HUES6 (cell line): Measurements from ENCODE around the gene MCUB.

Experiments
- H3K27ac ChIP-seq: 2 replicates; pipeline ENCODE4 v1.7.0; 2013; ENCODE audit warnings: low read depth, mild to moderate bottlenecking, low read length, inconsistent platforms
- H3K27me3 ChIP-seq: 2 replicates; pipeline ENCODE4 v1.6.1; 2013; ENCODE audit warnings: low read length; ENCODE audit not compliant: control insufficient read depth, insufficient read depth
- H3K36me3 ChIP-seq: 2 replicates; pipeline ENCODE4 v1.6.1; 2013; ENCODE audit warnings: low read length; ENCODE audit not compliant: control insufficient read depth, insufficient read depth
- H3K4me1 ChIP-seq: 2 replicates; pipeline ENCODE4 v1.6.1; 2013; ENCODE audit warnings: low read length; ENCODE audit not compliant: control insufficient read depth, insufficient read depth
- H3K4me3 ChIP-seq: 2 replicates; pipeline ENCODE4 v1.5.1; 2013; ENCODE audit warnings: low read depth, low read length
- H3K9ac ChIP-seq: one replicate; pipeline ENCODE4 v1.6.1; 2013; ENCODE audit warnings: mild to moderate bottlenecking, low read length
- H3K9me3 ChIP-seq: 2 replicates; pipeline ENCODE4 v1.6.1; 2013; ENCODE audit warnings: low read depth, low read length; ENCODE audit not compliant: control insufficient read depth, insufficient read depth

Gene MCUB

GRCh38 chr4:109624536-109624935 lies 64.5 kb downstream of the MCUB start:
- Histone ChIP-seq H3K4me3 (no peak overlapping the region), H3K9me3 (no peaks in the 10 kb centered on the region), H3K9ac (no peak overlapping the region), H3K36me3 (no peaks in the 10 kb centered on the region), H3K4me1 (peaks cover 3% of the 10 kb centered on the region; the same call in 1 of the 2 replicates), H3K27me3 (no peaks in the 10 kb centered on the region), H3K27ac (no peak overlapping the region)

- no peak overlapping the region for H3K4me3 ChIP-seq
- no peaks in the 10 kb centered on the region for H3K27me3 ChIP-seq
- no peaks in the 10 kb centered on the region for H3K36me3 ChIP-seq
- no peaks in the 10 kb centered on the region for H3K9me3 ChIP-seq
- H3K4me1 ChIP-seq, result peaks cover 12% of the 10 kb centered on the region
- no peak overlapping the region for H3K27ac ChIP-seq
- H3K9ac ChIP-seq, result no peak overlapping the region
These were observed 67.3 kb downstream of the MCUB start for GRCh38 chr4:109627361-109627760.

DNA sequence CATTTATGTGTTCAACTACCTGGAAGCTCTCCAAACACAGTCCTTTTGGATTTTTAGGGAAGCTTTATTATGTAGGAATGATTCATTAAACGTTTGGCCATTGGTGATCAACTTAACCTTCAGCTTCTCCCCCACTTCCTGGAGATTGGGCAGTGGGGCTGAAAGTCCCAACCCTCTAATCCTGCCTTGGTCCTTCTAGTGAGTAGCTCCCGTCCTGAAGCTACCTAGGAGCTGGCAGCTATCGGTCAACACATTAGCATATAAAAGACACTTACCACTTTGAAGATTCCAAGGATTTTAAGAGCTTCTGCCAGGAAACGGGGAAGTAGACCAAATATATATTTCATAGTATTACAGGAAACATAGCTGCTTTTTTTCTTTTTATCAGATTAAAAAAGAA lies 69.7 kb downstream of the MCUB start:
- Histone ChIP-seq H3K9me3 (no peaks in the 10 kb centered on the region), H3K4me3 (no peak overlapping the region), H3K9ac (no peak overlapping the region), H3K36me3 (no peaks in the 10 kb centered on the region), H3K27me3 (no peaks in the 10 kb centered on the region), H3K4me1 (peaks cover 12% of the 10 kb centered on the region), H3K27ac (no peak overlapping the region)

DNA sequence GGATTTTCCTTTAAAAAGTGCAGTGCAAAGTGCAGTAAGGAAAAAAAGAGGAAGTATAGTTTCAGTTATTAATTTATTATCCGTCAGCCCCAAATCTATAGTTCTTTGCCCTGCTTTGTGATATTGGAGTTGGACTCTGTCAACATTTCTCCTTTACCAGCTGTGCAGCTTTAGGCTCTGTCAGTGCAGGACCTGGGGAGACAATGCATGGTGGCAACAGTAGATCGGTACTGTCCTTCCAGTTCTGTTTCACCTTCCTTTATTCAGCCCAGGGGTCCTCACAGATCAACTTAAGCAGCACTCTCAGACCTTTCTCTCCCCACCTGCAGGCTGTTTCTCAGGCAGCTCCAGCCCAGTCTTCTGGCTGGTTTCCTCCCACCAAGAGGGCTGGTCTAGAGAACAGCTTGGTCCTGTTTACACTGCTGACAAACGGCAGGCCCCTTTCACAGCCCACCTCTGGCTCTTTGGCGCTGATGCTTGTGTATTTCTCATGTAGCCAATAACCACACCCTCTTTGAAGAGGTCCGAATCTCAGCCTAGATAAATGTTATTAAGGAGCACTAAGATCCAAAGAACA lies 71.6 kb downstream of the MCUB start:
- Histone ChIP-seq H3K4me3 (no peak overlapping the region), H3K9ac (no peak overlapping the region), H3K27me3 (no peaks in the 10 kb centered on the region), H3K27ac (no peak overlapping the region), H3K36me3 (no peaks in the 10 kb centered on the region), H3K4me1 (peaks cover 12% of the 10 kb centered on the region), H3K9me3 (no peaks in the 10 kb centered on the region; the same call in 1 of the 2 replicates)

DNA sequence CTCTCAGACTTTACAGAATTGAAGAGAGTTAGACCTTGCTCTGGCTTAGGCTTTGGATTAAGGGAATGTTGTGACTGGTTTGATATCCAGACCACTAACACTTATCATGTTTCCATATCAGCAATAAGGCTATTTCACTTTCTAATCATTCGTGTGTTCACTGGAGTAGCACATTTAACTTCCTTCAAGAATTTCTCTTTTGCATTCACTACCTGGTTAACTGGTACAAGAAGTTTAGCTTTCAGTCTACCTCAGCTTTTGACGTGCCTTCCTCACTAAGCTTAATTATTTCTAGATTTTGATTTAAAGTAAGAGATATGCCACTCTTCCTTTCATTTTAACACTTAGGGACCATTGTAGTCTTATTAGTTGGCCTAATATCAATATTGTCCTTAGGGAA lies 80.6 kb downstream of the MCUB start:
- Histone ChIP-seq H3K9ac (no peak overlapping the region), H3K27ac (no peak overlapping the region), H3K4me3 (no peak overlapping the region), H3K27me3 (no peaks in the 10 kb centered on the region), H3K4me1 (peaks cover 5% of the 10 kb centered on the region; the same call in 1 of the 2 replicates), H3K9me3 (peaks cover 20% of the 10 kb centered on the region), H3K36me3 (no peaks in the 10 kb centered on the region)

GRCh38 chr4:109645874-109646710 lies 86.0 kb downstream of the MCUB start:
- Histone ChIP-seq H3K9me3 (peaks cover 7% of the 10 kb centered on the region), H3K36me3 (no peaks in the 10 kb centered on the region), H3K27ac (no peak overlapping the region), H3K9ac (no peak overlapping the region), H3K4me1 (peaks cover 5% of the 10 kb centered on the region; the same call in 1 of the 2 replicates), H3K4me3 (no peak overlapping the region), H3K27me3 (no peaks in the 10 kb centered on the region)

DNA sequence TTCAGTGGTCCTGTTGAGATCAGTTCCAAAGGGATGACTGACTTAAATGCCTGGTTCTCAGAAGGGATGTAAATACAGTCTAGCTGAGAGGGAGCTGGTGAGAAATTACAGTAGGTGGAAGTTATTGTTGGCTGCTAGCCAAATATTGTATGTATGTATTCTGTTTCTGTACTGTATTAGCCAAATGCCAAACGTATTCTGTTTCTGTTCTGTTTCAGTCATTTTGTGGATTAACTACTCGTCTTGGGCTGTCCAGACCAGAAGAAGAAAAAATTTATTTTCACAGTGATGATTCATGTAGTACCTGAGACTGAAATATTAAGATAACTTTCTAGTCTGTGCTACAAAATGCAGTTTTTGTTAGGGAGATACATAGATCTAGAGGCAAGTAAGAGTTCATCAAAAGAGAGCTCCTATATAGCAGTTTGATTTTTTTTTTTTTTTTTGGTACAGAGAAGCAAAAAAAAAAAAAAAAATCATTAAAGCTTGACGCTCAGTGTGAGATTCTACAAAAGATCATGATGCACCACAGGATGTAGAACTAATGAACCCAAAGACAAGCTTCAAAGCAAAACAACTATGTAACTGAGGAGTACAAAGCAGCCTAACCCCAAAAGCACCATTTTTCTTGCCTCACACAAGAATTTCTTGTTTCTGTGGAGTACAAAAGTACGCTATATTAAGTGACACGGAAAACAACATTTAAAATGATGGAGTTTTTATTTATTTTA lies 88.4 kb downstream of the MCUB start:
- no peak overlapping the region for H3K4me3 ChIP-seq
- H3K9ac ChIP-seq, result no peak overlapping the region
- peaks cover 11% of the 10 kb centered on the region for H3K9me3 ChIP-seq
- no peaks in the 10 kb centered on the region for H3K36me3 ChIP-seq
- H3K4me1 ChIP-seq, result no peaks in the 10 kb centered on the region
- no peak overlapping the region for H3K27ac ChIP-seq
- no peaks in the 10 kb centered on the region for H3K27me3 ChIP-seq

DNA sequence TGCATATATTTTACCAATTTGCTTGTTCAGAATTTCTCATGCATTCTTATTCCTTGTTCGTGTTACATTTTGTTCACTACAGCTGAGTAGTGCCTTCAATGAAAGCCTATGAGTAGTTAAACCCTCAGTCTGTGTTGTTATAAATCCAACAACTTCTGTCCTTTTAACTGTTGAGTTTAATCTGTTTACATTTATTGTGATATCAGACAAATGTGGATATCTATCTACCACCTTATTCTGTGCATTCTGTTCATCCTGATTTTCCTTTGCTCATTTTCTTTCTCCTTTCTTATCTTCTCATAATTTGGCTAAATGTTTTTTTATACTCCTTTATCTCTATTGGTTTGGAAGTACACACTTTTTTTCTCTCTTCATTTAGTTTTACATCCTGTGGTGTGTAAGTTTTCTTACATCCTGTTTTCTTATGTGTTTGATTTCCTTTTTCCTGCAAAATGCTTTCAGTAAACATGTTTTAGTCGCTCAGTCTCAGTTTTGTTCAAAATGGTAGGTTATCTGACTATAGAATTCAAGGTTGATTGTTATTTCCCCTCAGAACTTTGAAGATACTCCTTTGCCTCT lies 89.0 kb downstream of the MCUB start:
- no peaks in the 10 kb centered on the region for H3K36me3 ChIP-seq
- no peak overlapping the region for H3K4me3 ChIP-seq
- H3K27ac ChIP-seq, result no peak overlapping the region
- no peak overlapping the region for H3K9ac ChIP-seq
- H3K27me3 ChIP-seq, result no peaks in the 10 kb centered on the region
- H3K9me3 ChIP-seq, result peaks cover 11% of the 10 kb centered on the region
- no peaks in the 10 kb centered on the region for H3K4me1 ChIP-seq

DNA sequence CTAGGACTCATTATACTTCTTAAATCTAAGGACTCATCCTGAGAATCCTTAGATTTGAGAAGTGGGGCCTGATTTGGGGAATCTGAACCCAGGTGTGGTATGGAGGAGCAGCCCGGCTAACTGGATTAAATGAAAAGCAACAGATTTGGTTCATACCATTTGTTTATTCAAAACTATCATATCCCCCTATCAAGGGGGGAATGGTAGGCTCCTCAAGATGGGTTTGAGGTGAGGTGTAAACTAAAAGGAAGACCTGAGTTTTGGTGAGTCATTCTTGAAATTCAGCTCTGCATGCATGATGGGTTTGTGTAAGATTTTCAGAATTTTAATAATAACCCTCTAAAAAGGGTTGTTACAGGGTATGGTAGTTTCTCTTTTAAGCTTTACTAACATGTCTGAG lies 89.8 kb downstream of the MCUB start:
- Histone ChIP-seq H3K4me3 (no peak overlapping the region), H3K4me1 (no peaks in the 10 kb centered on the region), H3K36me3 (no peaks in the 10 kb centered on the region), H3K9me3 (peaks cover 11% of the 10 kb centered on the region), H3K27ac (no peak overlapping the region), H3K27me3 (no peaks in the 10 kb centered on the region), H3K9ac (no peak overlapping the region)

- H3K4me3 ChIP-seq, result no peak overlapping the region
- no peak overlapping the region for H3K9ac ChIP-seq
- H3K27me3 ChIP-seq, result no peaks in the 10 kb centered on the region
- 0 out of 2 replicates have a peak, but pooled peaks cover 4% of the 10 kb centered on the region for H3K9me3 ChIP-seq
- no peaks in the 10 kb centered on the region for H3K36me3 ChIP-seq
- H3K4me1 ChIP-seq, result no peaks in the 10 kb centered on the region
- no peak overlapping the region for H3K27ac ChIP-seq
These were observed 95.3 kb downstream of the MCUB start for GRCh38 chr4:109655396-109655795.
